CD4-positive, CD25-positive, alpha-beta regulatory T cell (primary cell): Measurements from ENCODE around the gene NHSL1. TPM values are rescaled to one million over a fixed set of nuclear protein-coding genes. Genes with fewer than 3 reads are reported as not detected.
A peak's percentile ranks its signal among the peaks of the same experiment; 100 is the strongest.

ENCODE experiments used
- ATAC-seq, 2 donors: fragments of 150-1000 bp; cut with Tn5 transposase; one replicate each; pipeline ENCODE4 v1.10.0; 2021; ENCODE audit warnings: low read depth in 2 of 2, moderate number of reproducible peaks in 2 of 2, moderate library complexity in 1 of 2
- DNase-seq, 3 donors: peaks; one replicate each; pipeline versions ENCODE4 v3.0.0 to v3.0.0-alpha.2; 2012 to 2022; ENCODE audit warnings: mixed read lengths in 1 of 3
- H3K27ac ChIP-seq: one replicate; pipeline ENCODE4 v1.7.0; 2013; ENCODE audit warnings: mild to moderate bottlenecking, low read length; ENCODE audit not compliant: insufficient read depth, poor library complexity, severe bottlenecking
- H3K27me3 ChIP-seq: one replicate; pipeline ENCODE4 v1.7.0; 2013; ENCODE audit warnings: low read length; ENCODE audit not compliant: control insufficient read depth, insufficient read depth
- H3K36me3 ChIP-seq: one replicate; pipeline ENCODE4 v1.7.0; 2013; ENCODE audit warnings: mild to moderate bottlenecking, low read length, moderate library complexity; ENCODE audit not compliant: control insufficient read depth, insufficient read depth
- H3K4me1 ChIP-seq: 2 replicates; pipeline ENCODE4 v1.7.0; 2013; ENCODE audit warnings: mild to moderate bottlenecking, low read length; ENCODE audit not compliant: insufficient read depth, control insufficient read depth, poor library complexity, severe bottlenecking
- H3K4me3 ChIP-seq: one replicate; pipeline ENCODE4 v1.7.0; 2013; ENCODE audit warnings: low read depth, mild to moderate bottlenecking, low read length, moderate library complexity
- H3K9me3 ChIP-seq, 2 experiments: 1 replicate in 1 of 2; 2 replicates in 1 of 2; pipeline ENCODE4 v1.7.0; 2013; ENCODE audit warnings: low read length in 2 of 2, mild to moderate bottlenecking in 1 of 2, moderate library complexity in 1 of 2; ENCODE audit not compliant: control insufficient read depth in 2 of 2
- H3K27ac Mint-ChIP-seq, 3 donors: one replicate each; pipeline ENCODE4 v1.8.0; 2020 to 2022; ENCODE audit warnings: mild to moderate bottlenecking in 3 of 3, mixed read lengths in 3 of 3, moderate library complexity in 2 of 3
- H3K27me3 Mint-ChIP-seq: one replicate; pipeline ENCODE4 v1.8.0; 2022; ENCODE audit warnings: mild to moderate bottlenecking, mixed read lengths
- H3K36me3 Mint-ChIP-seq: one replicate; pipeline ENCODE4 v1.8.0; 2020; ENCODE audit warnings: mixed read lengths
- H3K4me1 Mint-ChIP-seq, 4 donors: one replicate each; pipeline ENCODE4 v1.8.0; 2020 to 2022; ENCODE audit warnings: mixed read lengths in 4 of 4, mild to moderate bottlenecking in 1 of 4
- H3K4me3 Mint-ChIP-seq, 4 donors: one replicate each; pipeline ENCODE4 v1.8.0; 2020 to 2022; ENCODE audit warnings: mild to moderate bottlenecking in 4 of 4, mixed read lengths in 4 of 4, moderate library complexity in 3 of 4
- H3K9me3 Mint-ChIP-seq, 7 donors: one replicate each; pipeline ENCODE4 v1.8.0; 2020 to 2022; ENCODE audit warnings: mixed read lengths in 7 of 7, mild to moderate bottlenecking in 3 of 7, moderate library complexity in 2 of 7
- polyA plus RNA-seq, 4 donors: library from polyadenylated mRNA; unstranded; fragments of 300-500 nt; fragmentation: Illumina TruSeq; gene quantifications; one replicate each; pipeline ENCODE4 v1.2.3, GENCODE V29; 2021
- total RNA-seq: library from RNA; stranded (reverse); gene quantifications from one replicate; pipeline ENCODE4 v1.2.3, GENCODE V29; 2022

The NHSL1 gene
- total and polyA plus RNA-seq, 5 donors from 2014 or later, result 0.03 TPM; not detected in 4

- no peaks in the 10 kb centered on the region for H3K27me3 Mint-ChIP-seq
- H3K36me3 Mint-ChIP-seq, result no peaks in the 10 kb centered on the region
- no peaks in the 10 kb centered on the region for H3K4me1 Mint-ChIP-seq
- Histone ChIP-seq H3K4me1 (no peaks in the 10 kb centered on the region), H3K27me3 (peaks cover 2% of the 10 kb centered on the region), H3K27ac (no peak overlapping the region), H3K9me3 (no peaks in the 10 kb centered on the region), H3K4me3 (no peak overlapping the region), H3K36me3 (no peaks in the 10 kb centered on the region)
- ATAC-seq (no peak), DNase-seq (no peak)
- no peak overlapping the region for H3K27ac Mint-ChIP-seq
- H3K4me3 Mint-ChIP-seq, result no peak overlapping the region
- peaks cover 0 to 1% (median 0%) of the 10 kb centered on the region in 7 donors for H3K9me3 Mint-ChIP-seq
These were observed 59.0 kb downstream of the NHSL1 start for GRCh38 chr6:138440296-138440695.

- Mint-ChIP-seq H3K9me3 (peaks cover 0 to 1% (median 0%) of the 10 kb centered on the region in 7 donors), H3K4me3 (no peak overlapping the region), H3K36me3 (no peaks in the 10 kb centered on the region), H3K27ac (no peak overlapping the region), H3K27me3 (no peaks in the 10 kb centered on the region), H3K4me1 (no peaks in the 10 kb centered on the region)
- ATAC-seq (no peak), DNase-seq (no peak)
- Histone ChIP-seq H3K27ac (no peak overlapping the region), H3K36me3 (no peaks in the 10 kb centered on the region), H3K27me3 (peaks cover 2% of the 10 kb centered on the region), H3K4me3 (no peak overlapping the region), H3K4me1 (no peaks in the 10 kb centered on the region), H3K9me3 (no peaks in the 10 kb centered on the region)
These were observed 59.7 kb downstream of the NHSL1 start for GRCh38 chr6:138439546-138439945.

- H3K36me3 Mint-ChIP-seq, result no peaks in the 10 kb centered on the region
- H3K4me3 Mint-ChIP-seq, result no peak overlapping the region
- ATAC-seq (no peak), DNase-seq (no peak)
- H3K27me3 Mint-ChIP-seq, result no peaks in the 10 kb centered on the region
- H3K27ac ChIP-seq, result no peak overlapping the region
- H3K27ac Mint-ChIP-seq, result peak overlapping the region in 1 of 3 donors; percentile 29
- no peaks in the 10 kb centered on the region for H3K4me1 ChIP-seq
- no peaks in the 10 kb centered on the region for H3K9me3 Mint-ChIP-seq
- no peaks in the 10 kb centered on the region for H3K9me3 ChIP-seq
- no peak overlapping the region for H3K4me3 ChIP-seq
- no peaks in the 10 kb centered on the region for H3K36me3 ChIP-seq
- peaks cover 0 to 5% (median 0%) of the 10 kb centered on the region in 4 donors for H3K4me1 Mint-ChIP-seq
- no peaks in the 10 kb centered on the region for H3K27me3 ChIP-seq
These were observed 64.4 kb downstream of the NHSL1 start for GRCh38 chr6:138434925-138435324.

GRCh38 chr6:138434096-138434495, 65.2 kb downstream of the NHSL1 start:
- no peaks in the 10 kb centered on the region for H3K27me3 ChIP-seq
- H3K4me3 Mint-ChIP-seq, result no peak overlapping the region
- ATAC-seq (no peak), DNase-seq (no peak)
- H3K4me3 ChIP-seq, result no peak overlapping the region
- no peak overlapping the region for H3K27ac ChIP-seq
- H3K9me3 Mint-ChIP-seq, result no peaks in the 10 kb centered on the region
- H3K4me1 Mint-ChIP-seq, result peaks cover 0 to 9% (median 2%) of the 10 kb centered on the region in 4 donors
- H3K9me3 ChIP-seq, result no peaks in the 10 kb centered on the region
- H3K4me1 ChIP-seq, result no peaks in the 10 kb centered on the region
- H3K27me3 Mint-ChIP-seq, result peaks cover 3% of the 10 kb centered on the region
- no peaks in the 10 kb centered on the region for H3K36me3 Mint-ChIP-seq
- H3K27ac Mint-ChIP-seq, result no peak overlapping the region
- no peaks in the 10 kb centered on the region for H3K36me3 ChIP-seq

- Histone ChIP-seq H3K27ac (no peak overlapping the region), H3K27me3 (no peaks in the 10 kb centered on the region), H3K36me3 (no peaks in the 10 kb centered on the region), H3K4me3 (no peak overlapping the region), H3K4me1 (no peaks in the 10 kb centered on the region), H3K9me3 (no peaks in the 10 kb centered on the region)
- no peaks in the 10 kb centered on the region for H3K36me3 Mint-ChIP-seq
- no peak overlapping the region for H3K4me3 Mint-ChIP-seq
- peaks cover 5% of the 10 kb centered on the region for H3K27me3 Mint-ChIP-seq
- ATAC-seq, result no peak
- peaks cover 0 to 12% (median 2%) of the 10 kb centered on the region in 4 donors for H3K4me1 Mint-ChIP-seq
- no peak for DNase-seq
- no peak overlapping the region for H3K27ac Mint-ChIP-seq
- no peaks in the 10 kb centered on the region for H3K9me3 Mint-ChIP-seq
These were observed 67.3 kb downstream of the NHSL1 start for GRCh38 chr6:138432063-138432356.

GRCh38 chr6:138431256-138432062, 67.8 kb downstream of the NHSL1 start:
- Mint-ChIP-seq H3K27me3 (peaks cover 5% of the 10 kb centered on the region), H3K27ac (no peak overlapping the region), H3K36me3 (no peaks in the 10 kb centered on the region), H3K9me3 (no peaks in the 10 kb centered on the region), H3K4me3 (no peak overlapping the region), H3K4me1 (peaks cover 0 to 12% (median 2%) of the 10 kb centered on the region in 4 donors)
- Histone ChIP-seq H3K27ac (no peak overlapping the region), H3K36me3 (no peaks in the 10 kb centered on the region), H3K9me3 (no peaks in the 10 kb centered on the region), H3K4me1 (no peaks in the 10 kb centered on the region), H3K4me3 (no peak overlapping the region), H3K27me3 (no peaks in the 10 kb centered on the region)
- ATAC-seq (no peak), DNase-seq (no peak)

- H3K36me3 Mint-ChIP-seq, result no peaks in the 10 kb centered on the region
- H3K9me3 ChIP-seq, result no peaks in the 10 kb centered on the region
- H3K27me3 Mint-ChIP-seq, result peaks cover 7% of the 10 kb centered on the region
- no peaks in the 10 kb centered on the region for H3K9me3 Mint-ChIP-seq
- DNase-seq (no peak), ATAC-seq (no peak)
- H3K27me3 ChIP-seq, result no peaks in the 10 kb centered on the region
- no peak overlapping the region for H3K27ac ChIP-seq
- H3K36me3 ChIP-seq, result no peaks in the 10 kb centered on the region
- no peak overlapping the region for H3K4me3 ChIP-seq
- H3K27ac Mint-ChIP-seq, result no peak overlapping the region
- peaks cover 0 to 12% (median 2%) of the 10 kb centered on the region in 4 donors for H3K4me1 Mint-ChIP-seq
- no peaks in the 10 kb centered on the region for H3K4me1 ChIP-seq
- H3K4me3 Mint-ChIP-seq, result no peak overlapping the region
These were observed 68.7 kb downstream of the NHSL1 start for GRCh38 chr6:138430361-138431145.
